Muscle of leg (tissue), 11 donors: ENCODE results near the gene MAN2A2. TPM values are rescaled to one million over a fixed set of nuclear protein-coding genes. Genes with fewer than 3 reads are reported as not detected.

Experiments used
- DNase-seq: peaks from one replicate; pipeline ENCODE4 v3.0.0; 2013
- H3K27ac ChIP-seq: one replicate; pipeline ENCODE4 v1.5.1; 2013; ENCODE audit warnings: mild to moderate bottlenecking, low read length, control low read depth
- H3K27me3 ChIP-seq: one replicate; pipeline ENCODE4 v1.6.1; 2013; ENCODE audit warnings: low read length; ENCODE audit not compliant: control insufficient read depth, insufficient read depth
- H3K36me3 ChIP-seq: one replicate; pipeline ENCODE4 v1.6.1; 2013; ENCODE audit warnings: low read length; ENCODE audit not compliant: control insufficient read depth, insufficient read depth
- H3K4me1 ChIP-seq: one replicate; pipeline ENCODE4 v1.6.1; 2013; ENCODE audit warnings: low read length; ENCODE audit not compliant: control insufficient read depth, insufficient read depth
- H3K4me3 ChIP-seq: one replicate; pipeline ENCODE4 v1.5.1; 2013; ENCODE audit warnings: low read length, control low read depth
- H3K9me3 ChIP-seq: replicated peaks from 2 replicates; pipeline ENCODE4 v1.6.1; 2013; ENCODE audit warnings: low read depth, low read length; ENCODE audit not compliant: control insufficient read depth
- WGBS: methylation state at CpG from one replicate; pipeline ENCODE4 v1.1.5; 2013; ENCODE audit warnings: missing lambda C conversion rate; ENCODE audit not compliant: insufficient coverage; 5-methylcytosine and 5-hydroxymethylcytosine counted together
- polyA plus RNA-seq, 8 donors: library from polyadenylated mRNA; unstranded; fragments of 120-200 nt; gene quantifications; one replicate each; pipeline versions ENCODE4 v1.2.1 to v1.2.3, GENCODE V29; 2013; ENCODE audit warnings: inconsistent platforms in 1 of 8, low replicate concordance in 1 of 8; ENCODE audit not compliant: insufficient read length in 8 of 8, insufficient read depth in 1 of 8
- total RNA-seq: library from RNA; stranded (reverse); fragments of 120-200 nt; gene quantifications from one replicate; pipeline ENCODE4 v1.2.4, GENCODE V29; 2013

MAN2A2 gene
- total and polyA plus RNA-seq, 9 donors = 9.2 to 40.3 (median 28.5) TPM

DNA sequence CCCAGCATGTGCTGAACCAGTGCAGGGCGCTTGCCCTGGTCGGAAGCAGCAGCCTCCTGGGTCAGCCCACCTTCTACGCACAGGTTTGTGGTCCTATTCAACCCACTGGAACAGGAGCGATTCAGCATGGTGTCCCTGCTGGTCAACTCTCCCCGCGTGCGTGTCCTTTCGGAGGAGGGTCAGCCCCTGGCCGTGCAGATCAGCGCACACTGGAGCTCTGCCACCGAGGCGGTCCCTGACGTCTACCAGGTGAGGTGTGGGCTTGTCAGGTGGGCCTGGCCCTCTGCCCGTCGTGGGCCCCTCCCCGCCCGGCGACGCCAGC lies 8.2 kb downstream of the MAN2A2 start:
- peaks cover 92% of the 10 kb centered on the region for H3K36me3 ChIP-seq
- 93% methylated on average over 18 of the region's 19 CpGs for WGBS
- H3K4me3 ChIP-seq = no peak overlapping the region
- H3K4me1 ChIP-seq = peaks cover 14% of the 10 kb centered on the region
- H3K9me3 ChIP-seq = no peaks in the 10 kb centered on the region
- H3K27ac ChIP-seq = no peak overlapping the region
- H3K27me3 ChIP-seq = no peaks in the 10 kb centered on the region
- no peak for DNase-seq

GRCh38 chr15:90911906-90912769 lies 9.0 kb downstream of the MAN2A2 start:
- Histone ChIP-seq H3K36me3 (peaks cover 92% of the 10 kb centered on the region), H3K4me3 (no peak overlapping the region), H3K27me3 (no peaks in the 10 kb centered on the region), H3K9me3 (no peaks in the 10 kb centered on the region), H3K4me1 (peaks cover 14% of the 10 kb centered on the region), H3K27ac (no peak overlapping the region)
- no peak for DNase-seq
- 93% methylated on average over 26 of the region's 30 CpGs for WGBS

GRCh38 chr15:90912770-90913075 lies 9.6 kb downstream of the MAN2A2 start:
- Histone ChIP-seq H3K9me3 (no peaks in the 10 kb centered on the region), H3K36me3 (peaks cover 92% of the 10 kb centered on the region), H3K4me3 (no peak overlapping the region), H3K27me3 (no peaks in the 10 kb centered on the region), H3K27ac (no peak overlapping the region), H3K4me1 (peaks cover 14% of the 10 kb centered on the region)
- WGBS = 100% methylated on average over 5 of the region's 7 CpGs
- no peak for DNase-seq

GRCh38 chr15:90913398-90913944 lies 10.4 kb downstream of the MAN2A2 start:
- peaks cover 14% of the 10 kb centered on the region for H3K4me1 ChIP-seq
- 94% methylated on average over 8 of the region's 12 CpGs for WGBS
- no peaks in the 10 kb centered on the region for H3K27me3 ChIP-seq
- H3K4me3 ChIP-seq = no peak overlapping the region
- no peaks in the 10 kb centered on the region for H3K9me3 ChIP-seq
- no peak for DNase-seq
- no peak overlapping the region for H3K27ac ChIP-seq
- peaks cover 93% of the 10 kb centered on the region for H3K36me3 ChIP-seq

DNA sequence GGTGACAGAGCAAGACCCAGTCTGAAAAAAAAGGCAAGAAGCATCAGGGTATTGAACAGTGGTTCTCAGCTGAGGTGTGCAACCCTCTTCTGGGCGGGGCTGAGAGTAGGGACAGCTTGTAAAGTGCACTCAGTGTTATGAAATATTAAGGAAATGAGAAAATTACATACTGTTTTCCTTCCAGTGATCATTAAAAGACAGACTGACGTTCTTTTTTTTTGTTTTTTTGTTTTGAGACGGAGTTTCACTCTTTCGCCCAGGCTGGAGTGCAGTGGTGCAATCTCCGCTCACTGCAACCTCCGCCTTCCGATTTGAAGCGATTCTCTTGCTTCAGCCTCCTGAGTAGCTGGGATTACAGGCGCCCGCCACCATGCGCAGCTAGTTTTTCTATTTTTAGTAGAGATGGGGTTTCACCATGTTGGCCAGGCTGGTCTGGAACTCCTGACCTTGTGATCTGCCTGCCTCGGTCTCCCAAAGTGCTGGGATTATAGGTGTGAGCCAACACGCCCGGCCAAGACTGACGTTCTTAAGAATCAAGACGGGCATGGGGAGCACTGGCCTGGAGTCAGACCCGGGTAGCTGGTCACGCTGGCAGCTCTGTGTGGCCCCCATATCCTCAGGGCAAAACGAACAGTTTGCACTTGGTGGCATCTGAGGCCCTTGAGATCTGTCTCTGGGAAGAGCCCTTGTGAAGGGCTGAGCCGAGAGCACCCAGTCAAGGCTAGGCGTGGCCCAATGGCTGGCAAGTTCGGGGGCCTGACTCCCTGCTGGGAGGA lies 11.4 kb downstream of the MAN2A2 start:
- no peak overlapping the region for H3K4me3 ChIP-seq
- H3K27ac ChIP-seq = no peak overlapping the region

DNA sequence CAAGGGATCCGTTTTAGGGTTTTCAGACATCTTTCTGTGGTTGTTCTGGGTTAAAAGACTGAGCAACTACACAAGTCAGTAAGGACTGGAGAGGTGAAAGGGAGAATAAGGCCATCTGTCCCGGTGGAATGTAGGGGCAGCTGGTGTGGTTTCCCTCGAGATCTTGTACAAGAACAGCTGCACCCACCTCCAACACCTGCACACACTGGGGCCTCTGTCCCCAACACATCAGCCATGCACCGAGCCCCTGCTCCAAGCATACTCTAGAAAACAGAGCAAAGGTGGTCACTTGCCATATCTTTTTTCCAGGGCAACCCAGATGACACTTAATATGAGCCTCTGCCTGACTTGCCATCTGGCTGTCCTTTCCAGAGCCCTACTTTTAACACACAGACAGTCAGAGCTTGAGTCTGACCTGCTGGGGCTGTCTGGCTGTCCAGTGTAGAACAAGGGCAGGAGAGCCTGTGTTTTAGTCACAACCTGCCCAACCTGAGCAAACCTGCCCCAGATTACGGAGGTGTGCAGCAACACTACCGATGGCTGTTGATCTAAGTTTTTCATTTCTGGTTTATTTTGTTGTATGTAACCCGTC lies 12.2 kb downstream of the MAN2A2 start:
- Histone ChIP-seq H3K36me3 (peaks cover 95% of the 10 kb centered on the region), H3K4me3 (no peak overlapping the region), H3K9me3 (no peaks in the 10 kb centered on the region), H3K27ac (no peak overlapping the region), H3K27me3 (no peaks in the 10 kb centered on the region), H3K4me1 (peaks cover 14% of the 10 kb centered on the region)
- no peak for DNase-seq
- 72% methylated on average over 2 of the region's 7 CpGs for WGBS

More for the DNA sequence above, 11.4 kb downstream of the MAN2A2 start:
- Histone ChIP-seq H3K4me1 (peaks cover 14% of the 10 kb centered on the region), H3K36me3 (peaks cover 94% of the 10 kb centered on the region), H3K9me3 (no peaks in the 10 kb centered on the region), H3K27me3 (no peaks in the 10 kb centered on the region)
- WGBS = 91% methylated on average over 18 of the region's 22 CpGs
- no peak for DNase-seq

- WGBS = 68% methylated on average over 18 of the region's 25 CpGs
- Histone ChIP-seq H3K27ac (no peak overlapping the region), H3K4me3 (no peak overlapping the region), H3K4me1 (peaks cover 14% of the 10 kb centered on the region), H3K36me3 (peaks cover 95% of the 10 kb centered on the region), H3K9me3 (no peaks in the 10 kb centered on the region), H3K27me3 (no peaks in the 10 kb centered on the region)
- DNase-seq = peak; percentile 53
Observed at GRCh38 chr15:90915808-90916440, 12.8 kb downstream of the MAN2A2 start.

DNA sequence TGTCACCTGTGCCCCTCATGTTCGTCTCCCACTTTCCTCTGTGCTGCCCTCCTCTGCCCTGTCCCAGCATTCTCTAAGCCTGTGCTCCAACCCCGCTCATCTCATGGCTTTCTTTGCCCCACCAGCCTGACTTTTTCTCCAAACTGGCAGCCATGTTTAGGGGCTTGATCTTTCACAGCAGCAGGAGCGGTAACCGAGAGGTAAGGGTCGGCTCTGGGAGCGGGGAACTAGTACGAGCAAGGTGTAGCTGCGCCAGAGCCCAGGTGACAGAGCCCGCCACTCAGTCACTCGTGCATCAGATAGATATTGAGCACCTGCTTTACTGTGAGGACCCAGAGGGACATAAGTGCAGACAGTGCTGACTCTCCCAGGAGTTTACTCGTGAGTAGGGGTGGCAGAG lies 13.4 kb downstream of the MAN2A2 start:
- 87% methylated on average over 11 of the region's 11 CpGs for WGBS
- no peak for DNase-seq
- Histone ChIP-seq H3K36me3 (peaks cover 92% of the 10 kb centered on the region), H3K4me3 (no peak overlapping the region), H3K4me1 (peaks cover 14% of the 10 kb centered on the region), H3K27ac (no peak overlapping the region), H3K9me3 (no peaks in the 10 kb centered on the region), H3K27me3 (no peaks in the 10 kb centered on the region)

- peaks cover 14% of the 10 kb centered on the region for H3K4me1 ChIP-seq
- DNase-seq = no peak
- WGBS = 95% methylated on average over 12 of the region's 12 CpGs
- H3K9me3 ChIP-seq = no peaks in the 10 kb centered on the region
- H3K4me3 ChIP-seq = no peak overlapping the region
- no peaks in the 10 kb centered on the region for H3K27me3 ChIP-seq
- peaks cover 81% of the 10 kb centered on the region for H3K36me3 ChIP-seq
- H3K27ac ChIP-seq = no peak overlapping the region
Observed at GRCh38 chr15:90917569-90917968, 14.5 kb downstream of the MAN2A2 start.
